HG02973 (cell line): ENCODE measurements around the gene HHIP.

Experiments
- ATAC-seq: cut with Tn5 transposase; IDR thresholded peaks from one replicate; pipeline ENCODE4 v1.9.1; 2021; ENCODE audit warnings: moderate library complexity; ENCODE audit not compliant: unreplicated experiment

Gene HHIP

GRCh38 chr4:144656850-144657249, 10.9 kb downstream of the HHIP start:
- no peak for ATAC-seq

DNA sequence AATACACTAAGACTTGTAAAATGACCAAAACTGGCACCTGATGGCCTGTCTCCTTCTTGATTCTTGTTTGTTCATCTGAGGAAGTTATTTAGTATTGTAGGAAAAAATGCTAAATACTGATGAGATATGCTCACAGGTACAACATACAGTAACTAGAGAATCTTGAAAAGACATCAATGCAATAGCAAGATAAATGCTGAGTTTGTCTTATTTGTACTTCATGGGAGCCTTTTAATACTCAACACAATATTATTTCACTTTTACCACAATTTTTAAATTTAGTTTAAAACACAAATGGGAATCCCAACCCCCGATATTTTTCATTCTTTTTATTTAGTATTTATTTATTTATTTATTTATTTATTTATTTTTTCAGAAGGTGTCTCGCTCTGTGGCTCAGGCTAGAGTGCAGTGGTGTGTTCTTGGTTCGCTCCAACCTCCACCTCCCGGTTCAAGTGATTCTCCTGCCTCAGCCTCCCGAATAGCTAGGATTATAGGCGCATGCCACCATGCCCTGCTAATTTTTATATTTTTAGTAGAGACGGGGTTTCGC, 12.1 kb downstream of the HHIP start:
- no peak for ATAC-seq

GRCh38 chr4:144658903-144659302, 12.9 kb downstream of the HHIP start:
- no peak for ATAC-seq

GRCh38 chr4:144659447-144659846, 13.5 kb downstream of the HHIP start:
- no peak for ATAC-seq

- ATAC-seq: no peak
Observed at GRCh38 chr4:144663834-144664475, 18.0 kb downstream of the HHIP start.

- ATAC-seq: no peak
Observed at GRCh38 chr4:144666539-144667175, 20.7 kb downstream of the HHIP start.

DNA sequence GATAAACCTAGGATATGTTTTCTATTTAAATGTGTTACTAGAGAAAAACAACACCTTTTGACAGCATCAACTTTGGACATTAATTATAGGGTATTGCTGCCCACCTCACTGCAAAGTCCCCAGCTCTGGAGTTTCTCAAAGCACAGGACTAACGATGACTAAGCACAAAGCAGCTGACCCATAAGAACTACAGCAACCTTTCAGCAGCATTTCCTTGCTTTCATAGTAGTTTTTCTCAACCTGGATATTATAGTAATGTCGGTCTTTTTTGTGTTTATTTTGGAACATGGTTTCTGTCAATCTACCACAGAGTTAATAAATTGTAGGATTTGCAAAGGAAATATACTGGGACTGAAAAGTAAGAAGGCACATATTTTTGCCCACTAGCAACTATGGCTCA, 21.5 kb downstream of the HHIP start:
- ATAC-seq: no peak

DNA sequence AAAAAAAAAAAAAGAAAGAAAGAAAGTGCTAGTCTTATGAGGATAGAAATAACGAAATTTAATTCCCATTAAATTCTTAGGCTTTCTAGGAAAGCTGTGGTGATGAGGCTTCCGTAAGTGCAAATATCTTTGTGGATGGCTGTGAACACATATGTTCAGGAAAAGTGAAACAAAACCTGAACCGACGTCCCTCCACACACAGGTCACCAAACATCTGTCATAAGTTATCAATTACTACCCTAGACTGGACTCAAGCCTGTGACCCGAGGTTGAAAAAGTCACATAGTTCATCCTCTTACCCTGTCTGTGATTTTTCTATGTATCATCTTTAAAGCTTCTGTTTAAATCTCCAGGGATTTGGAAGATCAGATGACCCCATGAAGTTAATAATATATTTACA, 24.8 kb downstream of the HHIP start:
- no peak for ATAC-seq

- no peak for ATAC-seq
Observed at GRCh38 chr4:144674711-144675110, 28.8 kb downstream of the HHIP start.

DNA sequence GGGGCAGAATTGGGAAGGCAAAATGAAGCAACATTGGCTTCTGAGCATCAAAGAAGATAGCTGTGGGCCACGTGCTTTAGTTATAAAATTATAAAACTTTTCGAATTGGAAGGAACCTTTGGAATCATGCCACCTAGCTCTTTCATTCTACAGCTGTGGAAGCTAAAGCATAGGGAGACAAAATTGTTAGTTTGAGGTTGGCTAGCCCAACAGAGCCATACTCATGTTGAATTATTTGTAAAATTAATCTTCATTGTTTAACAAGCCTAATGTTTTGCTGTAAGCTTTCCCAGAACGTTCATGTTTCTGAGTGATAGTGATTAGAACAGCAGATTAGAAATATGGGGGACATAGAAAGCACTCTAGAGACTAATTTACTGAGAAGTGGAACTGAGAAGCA, 35.9 kb downstream of the HHIP start:
- ATAC-seq: no peak

- no peak for ATAC-seq
Observed at GRCh38 chr4:144683516-144683915, 37.6 kb downstream of the HHIP start.

DNA sequence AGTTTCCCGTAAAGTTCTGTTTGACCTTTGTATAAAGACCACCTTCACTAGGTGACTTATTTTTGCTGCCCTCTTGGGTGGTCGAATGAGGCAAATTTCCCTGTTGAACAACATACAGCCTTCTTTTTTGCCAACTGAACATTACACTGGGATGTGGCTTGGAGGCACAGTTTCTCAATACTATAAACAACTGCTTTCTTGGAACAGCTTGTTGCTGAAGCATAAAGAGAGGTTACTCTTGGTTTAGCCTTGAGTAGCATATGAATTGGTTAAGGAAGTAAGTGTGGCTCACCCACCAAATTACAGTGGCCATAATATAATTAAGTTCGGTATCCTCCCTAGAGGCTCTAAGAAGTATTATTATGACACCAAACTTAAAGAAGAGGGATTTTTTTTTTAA, 40.0 kb downstream of the HHIP start:
- no peak for ATAC-seq

DNA sequence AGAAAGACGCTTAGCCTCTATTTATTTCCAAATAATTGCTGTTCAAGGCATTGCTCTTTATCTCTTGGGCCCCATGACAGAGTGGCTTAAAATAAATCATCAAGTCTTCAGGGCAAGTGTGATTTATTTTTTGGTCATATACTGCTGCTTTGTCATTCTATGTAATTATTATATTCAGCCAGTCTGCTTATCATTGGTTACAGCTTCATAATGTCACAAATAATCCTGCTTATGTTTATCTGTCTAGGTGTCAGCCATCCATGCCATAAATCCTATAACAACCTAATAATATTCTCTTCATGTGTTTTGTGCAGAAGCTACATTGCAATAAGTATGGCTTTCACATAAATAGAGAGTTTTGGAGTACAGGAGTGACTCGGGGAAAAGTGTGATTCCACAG, 41.0 kb downstream of the HHIP start:
- no peak for ATAC-seq

DNA sequence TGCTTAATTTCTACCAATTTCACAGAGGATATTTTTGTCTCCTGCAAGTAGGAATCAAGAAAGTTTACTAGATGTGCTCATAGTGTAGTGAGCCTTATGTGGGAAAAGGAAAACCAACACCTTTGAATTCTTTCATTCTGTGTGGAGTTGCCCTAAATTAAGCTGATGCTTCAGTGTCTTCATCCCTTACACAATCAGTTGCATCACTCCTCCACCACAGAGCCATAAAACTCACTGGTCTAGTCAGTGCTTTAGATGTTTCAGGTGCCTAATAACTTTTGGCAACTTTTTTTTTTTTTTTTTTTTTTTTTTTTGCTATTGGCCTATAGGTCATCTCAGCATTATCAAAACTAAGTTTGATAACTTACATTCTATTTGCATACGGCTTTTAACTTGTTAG, 41.5 kb downstream of the HHIP start:
- no peak for ATAC-seq

- no peak for ATAC-seq
Observed at GRCh38 chr4:144688035-144688569, 42.1 kb downstream of the HHIP start.

GRCh38 chr4:144689125-144689524, 43.2 kb downstream of the HHIP start:
- ATAC-seq: no peak

- ATAC-seq: no peak
Observed at GRCh38 chr4:144695721-144696120, 49.8 kb downstream of the HHIP start.

DNA sequence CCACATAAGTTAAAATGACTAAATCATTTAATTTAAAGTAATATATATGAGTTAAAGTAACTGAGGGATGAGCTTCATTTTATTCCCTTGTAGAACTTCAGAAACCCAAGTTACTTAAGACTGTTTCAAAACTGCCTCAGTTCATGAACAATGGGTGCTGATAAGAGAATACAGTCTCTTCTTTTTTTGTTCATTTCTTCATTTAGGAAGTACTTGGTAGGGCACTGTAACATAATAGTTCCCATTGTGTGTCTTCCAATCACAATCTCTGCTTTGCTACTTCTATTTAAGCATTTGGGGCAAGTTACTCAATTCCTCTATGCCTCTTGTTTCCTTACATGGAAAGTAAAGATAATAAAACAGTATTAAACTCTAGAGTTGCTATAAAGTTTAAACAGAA, 50.4 kb downstream of the HHIP start:
- no peak for ATAC-seq

DNA sequence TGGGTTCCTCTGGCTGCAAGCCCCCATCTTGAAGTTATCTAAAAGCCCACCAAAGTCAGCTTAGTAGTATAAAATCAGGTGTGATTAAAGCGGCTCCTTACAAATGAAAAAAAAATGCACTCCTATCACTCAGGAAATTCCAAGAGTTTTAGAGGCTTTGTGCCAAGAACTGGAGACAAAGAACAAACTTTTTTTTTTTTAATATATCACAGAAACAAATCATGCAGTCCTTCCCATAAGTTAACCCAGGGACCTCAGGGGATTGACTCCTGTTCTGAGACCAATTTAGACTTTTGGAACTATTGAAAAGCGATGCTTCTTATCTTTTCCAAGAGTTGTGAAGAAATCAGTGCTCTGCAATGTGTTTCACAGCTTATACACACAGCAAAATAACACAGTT, 53.6 kb downstream of the HHIP start:
- ATAC-seq: no peak

GRCh38 chr4:144701683-144702233, 55.8 kb downstream of the HHIP start:
- ATAC-seq: no peak

DNA sequence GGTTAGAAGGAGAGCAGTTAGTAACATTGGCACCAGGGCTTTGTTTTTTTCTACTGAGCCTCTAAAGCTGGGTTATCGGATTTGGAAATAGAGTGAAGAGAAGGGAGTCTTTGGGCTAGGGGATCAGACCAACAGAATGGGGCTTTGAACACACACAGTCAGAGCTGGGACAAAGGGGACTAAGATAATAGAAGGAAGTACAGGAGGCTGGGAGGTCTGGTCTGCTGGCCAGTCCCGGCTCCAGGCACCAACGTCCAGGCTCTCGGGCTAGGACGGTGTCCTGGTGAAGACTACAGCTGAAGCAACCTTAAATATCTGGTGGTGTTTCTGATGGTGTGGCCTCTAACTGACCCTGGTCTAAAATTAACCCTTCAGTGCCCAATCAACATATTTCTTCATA, 57.5 kb downstream of the HHIP start:
- ATAC-seq: no peak
